Stimulated activated CD4-positive, alpha-beta T cell treated with anti-CD3 and anti-CD28 coated beads, Interleukin-12 subunit alpha, Interleukin-12 subunit beta, amount 100 ng/mL, for 24 hours (primary cell): ENCODE measurements around the gene TMEM129.

Experiments
- DNase-seq, 2 experiments: peaks; one replicate each; pipeline ENCODE4 v3.0.0-alpha.2; 2020; ENCODE audit warnings: low read depth in 2 of 2

TMEM129 gene

DNA sequence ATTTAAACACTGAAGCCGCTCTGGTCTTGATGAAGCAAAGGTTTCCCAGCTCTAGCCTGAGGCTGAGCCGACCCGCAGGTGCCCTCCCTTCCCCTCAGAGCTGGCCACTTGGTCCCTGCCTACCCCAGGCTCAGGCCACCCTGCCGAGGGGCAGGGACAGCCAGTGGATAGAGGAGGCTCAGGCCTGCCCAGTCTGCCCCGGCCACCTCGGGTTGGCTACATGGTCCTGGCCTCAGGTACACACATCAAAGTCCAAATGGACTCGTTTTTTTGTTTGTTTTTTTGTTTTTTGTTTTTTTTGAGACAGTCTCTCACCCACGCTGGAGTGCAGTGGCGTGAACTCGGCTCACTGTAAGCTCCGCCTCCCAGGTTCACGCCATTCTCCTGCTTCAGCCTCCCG lies 24.0 kb upstream of the TMEM129 start:
- DNase-seq = no peak

- no peak for DNase-seq
Observed at GRCh38 chr4:1744552-1744951, 23.4 kb upstream of the TMEM129 start.

GRCh38 chr4:1743975-1744374 lies 22.9 kb upstream of the TMEM129 start:
- DNase-seq = no peak

GRCh38 chr4:1743551-1743950 lies 22.4 kb upstream of the TMEM129 start:
- DNase-seq = no peak

GRCh38 chr4:1741208-1741607 lies 20.1 kb upstream of the TMEM129 start:
- DNase-seq = no peak

- DNase-seq = no peak
Observed at GRCh38 chr4:1740021-1740545, 19.0 kb upstream of the TMEM129 start.

DNA sequence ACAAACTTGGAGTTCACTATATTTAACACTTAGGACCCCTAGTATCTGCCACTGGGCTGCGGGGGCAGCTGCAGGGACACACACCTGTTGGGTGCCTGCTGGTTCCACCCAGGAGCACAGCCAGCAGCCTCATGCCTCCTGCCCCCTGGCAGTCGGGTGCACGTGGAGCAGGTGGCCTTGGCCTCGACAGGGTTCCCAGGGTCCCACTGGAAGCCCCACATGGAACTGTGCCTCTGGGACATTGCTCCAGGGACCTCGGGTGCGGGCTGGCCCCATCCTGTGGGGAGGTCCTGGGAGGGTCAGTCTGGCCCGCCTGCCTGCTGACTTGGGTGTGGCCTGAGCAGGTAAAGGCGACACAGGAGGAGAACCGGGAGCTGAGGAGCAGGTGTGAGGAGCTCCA lies 18.2 kb upstream of the TMEM129 start:
- DNase-seq = no peak

GRCh38 chr4:1738410-1738809 lies 17.3 kb upstream of the TMEM129 start:
- DNase-seq = no peak

- no peak for DNase-seq
Observed at GRCh38 chr4:1737666-1738065, 16.5 kb upstream of the TMEM129 start.

GRCh38 chr4:1736812-1737211 lies 15.7 kb upstream of the TMEM129 start:
- DNase-seq = no peak

DNA sequence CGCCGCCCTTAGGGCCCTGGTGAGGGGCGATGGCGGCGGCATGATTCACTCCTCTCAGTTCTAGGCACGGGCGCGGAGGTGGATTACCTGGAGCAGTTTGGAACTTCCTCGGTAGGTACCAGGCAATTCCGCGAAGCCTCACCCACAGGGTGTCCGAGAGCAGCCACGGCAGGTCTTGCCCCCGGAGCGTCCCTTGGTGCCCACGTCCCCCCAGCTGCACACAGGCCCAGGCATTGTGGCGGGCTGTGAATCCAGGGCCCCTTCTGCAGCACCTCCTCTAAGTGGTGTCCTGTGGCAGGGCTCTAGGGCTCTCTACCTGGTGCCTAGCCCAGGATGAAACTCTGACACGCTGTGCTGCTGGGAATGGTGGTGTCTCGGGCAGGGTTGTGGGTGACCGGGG lies 14.1 kb upstream of the TMEM129 start:
- DNase-seq = no peak

DNA sequence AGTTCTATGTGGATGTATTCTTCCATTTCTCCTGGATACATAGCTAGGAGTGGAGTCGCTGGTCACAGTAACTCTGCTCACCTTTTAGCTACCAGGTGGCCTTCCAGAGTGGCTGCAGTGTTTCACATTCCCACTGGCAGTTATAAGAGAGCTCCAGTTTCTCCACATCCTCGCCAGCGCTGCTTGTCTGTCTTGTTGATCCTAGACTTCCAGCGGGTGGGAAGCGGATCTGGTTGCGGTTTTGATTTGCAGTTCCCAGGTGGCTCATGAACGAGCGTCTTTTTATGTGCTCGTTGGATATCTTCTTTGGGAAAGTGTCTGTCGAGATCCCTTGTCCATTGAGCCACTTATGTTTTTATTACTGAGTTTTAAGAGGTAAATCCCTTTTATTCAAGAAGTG lies 11.8 kb upstream of the TMEM129 start:
- no peak for DNase-seq

- no peak for DNase-seq
Observed at GRCh38 chr4:1731180-1731579, 10.1 kb upstream of the TMEM129 start.

GRCh38 chr4:1730532-1731135 lies 9.5 kb upstream of the TMEM129 start:
- no peak for DNase-seq

GRCh38 chr4:1728061-1728980 lies 7.2 kb upstream of the TMEM129 start:
- no peak for DNase-seq

GRCh38 chr4:1727117-1728031 lies 6.3 kb upstream of the TMEM129 start:
- DNase-seq = no peak

- peak; percentile 69 to 88 for DNase-seq
Observed at GRCh38 chr4:1726146-1726934, 5.2 kb upstream of the TMEM129 start.

GRCh38 chr4:1725521-1725920 lies 4.4 kb upstream of the TMEM129 start:
- DNase-seq = no peak

DNA sequence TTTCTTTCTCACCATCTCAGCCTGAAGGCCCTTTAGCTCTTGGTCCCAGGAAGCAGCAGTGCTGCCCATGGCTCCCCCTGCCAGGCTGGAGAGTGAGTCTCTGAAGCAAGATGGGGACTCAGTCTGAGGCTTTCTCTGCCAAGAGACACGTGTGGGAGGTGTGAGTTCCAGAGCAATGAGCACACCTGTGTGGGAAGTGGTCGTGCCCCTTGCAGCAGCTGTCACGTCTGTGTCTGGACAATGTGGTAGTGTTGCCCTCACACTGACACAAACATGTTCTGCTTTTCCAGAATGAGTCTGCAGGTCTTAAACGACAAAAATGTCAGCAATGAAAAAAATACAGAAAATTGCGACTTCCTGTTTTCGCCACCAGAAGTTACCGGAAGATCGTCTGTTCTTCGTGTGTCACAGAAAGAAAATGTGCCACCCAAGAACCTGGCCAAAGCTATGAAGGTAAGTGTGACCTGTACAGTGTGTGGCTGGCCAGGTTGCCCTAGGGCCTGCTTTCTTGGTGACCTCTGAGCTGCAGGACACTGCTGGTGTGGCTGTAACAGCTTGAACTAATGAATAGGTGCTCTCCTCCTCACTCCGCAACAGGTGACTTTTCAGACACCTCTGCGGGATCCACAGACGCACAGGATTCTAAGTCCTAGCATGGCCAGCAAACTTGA lies 2.1 kb upstream of the TMEM129 start:
- peak; percentile 30 to 37 for DNase-seq

DNA sequence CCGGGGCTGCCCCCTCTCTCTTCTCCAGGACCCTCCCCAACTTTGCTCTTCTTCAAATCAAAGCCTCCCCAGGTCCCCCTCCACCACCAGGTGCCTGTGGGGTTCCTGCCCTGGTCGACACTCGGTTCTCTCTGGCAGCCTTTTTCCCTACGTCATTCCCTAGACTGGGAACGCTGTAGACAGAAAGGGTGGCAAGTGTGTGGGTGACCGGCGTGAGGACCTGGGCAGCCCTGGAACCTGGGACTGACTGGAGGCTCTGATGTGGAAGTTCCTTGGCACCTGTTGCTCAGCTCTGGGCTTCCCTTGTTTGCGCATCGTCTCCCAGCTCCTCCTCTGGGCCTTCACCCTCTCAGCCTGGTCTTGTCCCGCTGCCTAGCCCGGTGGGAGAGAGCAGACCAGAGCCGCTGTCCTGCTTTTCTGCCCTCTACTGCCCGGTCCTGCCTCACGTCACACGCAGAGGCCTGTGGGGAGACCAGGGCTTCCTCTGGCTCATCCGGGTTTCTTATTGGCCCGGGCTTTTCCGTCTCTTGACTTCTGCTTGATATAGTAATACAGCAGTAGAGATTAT lies 1.5 kb upstream of the TMEM129 start:
- DNase-seq = no peak
